UCSD-AML1 (cell line): ENCODE measurements around the gene CRABP1.

Experiments
- DNase-seq: peaks from one replicate; lab custom pipeline; 2025; ENCODE audit not compliant: unreplicated experiment; lab: John Stamatoyannopoulos, UW

The CRABP1 gene

GRCh38 chr15:78316283-78317083, 23.7 kb upstream of the CRABP1 start:
- no peak for DNase-seq

- no peak for DNase-seq
Measured at GRCh38 chr15:78317145-78317836, 22.9 kb upstream of the CRABP1 start.

- DNase-seq, result no peak
Measured at GRCh38 chr15:78319588-78319987, 20.6 kb upstream of the CRABP1 start.

- DNase-seq, result no peak
Measured at GRCh38 chr15:78320183-78320582, 20.0 kb upstream of the CRABP1 start.

- no peak for DNase-seq
Measured at GRCh38 chr15:78321041-78321570, 19.0 kb upstream of the CRABP1 start.

- DNase-seq, result no peak
Measured at GRCh38 chr15:78321786-78322185, 18.4 kb upstream of the CRABP1 start.

GRCh38 chr15:78322243-78322642, 17.9 kb upstream of the CRABP1 start:
- DNase-seq, result no peak

- DNase-seq, result no peak
Measured at GRCh38 chr15:78322724-78323521, 17.2 kb upstream of the CRABP1 start.

GRCh38 chr15:78323693-78324092, 16.5 kb upstream of the CRABP1 start:
- DNase-seq, result no peak

GRCh38 chr15:78324144-78324543, 16.0 kb upstream of the CRABP1 start:
- DNase-seq, result no peak

GRCh38 chr15:78325092-78325843, 14.9 kb upstream of the CRABP1 start:
- no peak for DNase-seq

GRCh38 chr15:78327466-78327865, 12.7 kb upstream of the CRABP1 start:
- DNase-seq, result no peak

- no peak for DNase-seq
Measured at GRCh38 chr15:78329625-78330024, 10.5 kb upstream of the CRABP1 start.

GRCh38 chr15:78334845-78335244, 5.3 kb upstream of the CRABP1 start:
- no peak for DNase-seq

GRCh38 chr15:78335985-78336384, 4.2 kb upstream of the CRABP1 start:
- no peak for DNase-seq

- no peak for DNase-seq
Measured at GRCh38 chr15:78338781-78339180, 1.4 kb upstream of the CRABP1 start.

GRCh38 chr15:78339559-78339958, 594 bp upstream of the CRABP1 start:
- no peak for DNase-seq

GRCh38 chr15:78341057-78341987, 1.2 kb downstream of the CRABP1 start:
- no peak for DNase-seq

GRCh38 chr15:78342021-78342420, 1.9 kb downstream of the CRABP1 start:
- DNase-seq, result no peak
